K562 (cell line): Measurements from ENCODE around the gene ETV3L. TPM values are rescaled to one million over a fixed set of nuclear protein-coding genes. Genes with fewer than 3 reads are reported as not detected.

Source experiments
- CC2D1A ChIP-seq: fragments of 450-650 bp; IDR thresholded peaks from 2 replicates; pipeline ENCODE4 v1.6.1; 2017; ENCODE audit warnings: mild to moderate bottlenecking
- CTBP1 ChIP-seq: fragments of 450-650 bp; IDR thresholded peaks from 2 replicates; pipeline ENCODE4 v1.6.1; 2016; ENCODE audit warnings: borderline replicate concordance
- MAZ ChIP-seq, 2 experiments: fragments of 450-650 bp in 1 of 2; sonication (generic) in 1 of 2; formaldehyde crosslinking; IDR thresholded peaks in 1 of 2; conservative IDR thresholded peaks in 1 of 2; 2 replicates each; pipeline versions ENCODE4 v1.4.0 to v1.5.0; 2020; ENCODE audit warnings: mild to moderate bottlenecking in 1 of 2, missing genetic modification reagents in 1 of 2
- NBN ChIP-seq: fragments of 450-650 bp; IDR thresholded peaks from 2 replicates; pipeline ENCODE4 v1.6.1; 2016; ENCODE audit warnings: low read depth, mild to moderate bottlenecking
- NFIC ChIP-seq: fragments of 450-650 bp; IDR thresholded peaks from 2 replicates; pipeline ENCODE4 v1.6.1; 2017; ENCODE audit warnings: mild to moderate bottlenecking, inconsistent platforms
- POLR2A ChIP-seq: fragments of 450-650 bp; conservative IDR thresholded peaks from 2 replicates; pipeline ENCODE4 v1.6.1; 2016
- RB1 ChIP-seq: fragments of 450-650 bp; IDR thresholded peaks from 2 replicates; pipeline ENCODE4 v1.6.1; 2017; ENCODE audit warnings: low read depth, mild to moderate bottlenecking
- SMARCA4 ChIP-seq: fragments of 450-650 bp; IDR thresholded peaks from 2 replicates; pipeline ENCODE4 v1.6.1; 2016
- polyA plus RNA-seq, 8 experiments: library from polyadenylated mRNA; depleted of rRNA in 4 of 8; stranded (reverse) in 5 of 8; unstranded in 3 of 8; fragments of >200 nt; fragmentation: Nextera tagmentation in 2 of 8; fragmentation: Illumina TruSeq in 1 of 8; extraction: Ambion mirVana in 2 of 8; extraction: Trizol in 1 of 8; gene quantifications; 2 replicates each; pipeline versions ENCODE4 v1.2.1 to v1.2.3, GENCODE V29; 2011 to 2014; ENCODE audit warnings: inconsistent platforms in 1 of 8, missing spikeins in 1 of 8
- total RNA-seq, 7 experiments: library from RNA; depleted of rRNA in 6 of 7; stranded (reverse); fragments of >200 nt in 6 of 7; fragmentation: Illumina TruSeq in 2 of 7; extraction: Trizol in 2 of 7; gene quantifications; 2 replicates each; pipeline versions ENCODE4 v1.2.1 to v1.2.3, GENCODE V29; 2011 to 2021; ENCODE audit warnings: low replicate concordance in 1 of 7
- TF ChIP-seq, protein P1 (sequence below): fragments of 150-350 bp; conservative IDR thresholded peaks from 2 replicates; pipeline ENCODE4 v1.6.1; 2014; ENCODE audit warnings: low read length
- TF ChIP-seq, protein P2 (sequence below): sonication (generic); formaldehyde crosslinking; IDR thresholded peaks from 2 replicates; pipeline ENCODE4 v1.8.0; 2022; ENCODE audit warnings: missing genetic modification reagents, mild to moderate bottlenecking, moderate library complexity, borderline replicate concordance
- TF ChIP-seq, protein P3 (sequence below): fragments of 450-650 bp; formaldehyde crosslinking; IDR thresholded peaks from 2 replicates; pipeline ENCODE4 v1.4.0; 2020; ENCODE audit warnings: mild to moderate bottlenecking, moderate library complexity

ETV3L gene
- total and polyA plus RNA-seq, 9 of the 15 experiments (the other 6 are each of a cell fraction or from before 2014, with no cell fraction given): not detected

DNA sequence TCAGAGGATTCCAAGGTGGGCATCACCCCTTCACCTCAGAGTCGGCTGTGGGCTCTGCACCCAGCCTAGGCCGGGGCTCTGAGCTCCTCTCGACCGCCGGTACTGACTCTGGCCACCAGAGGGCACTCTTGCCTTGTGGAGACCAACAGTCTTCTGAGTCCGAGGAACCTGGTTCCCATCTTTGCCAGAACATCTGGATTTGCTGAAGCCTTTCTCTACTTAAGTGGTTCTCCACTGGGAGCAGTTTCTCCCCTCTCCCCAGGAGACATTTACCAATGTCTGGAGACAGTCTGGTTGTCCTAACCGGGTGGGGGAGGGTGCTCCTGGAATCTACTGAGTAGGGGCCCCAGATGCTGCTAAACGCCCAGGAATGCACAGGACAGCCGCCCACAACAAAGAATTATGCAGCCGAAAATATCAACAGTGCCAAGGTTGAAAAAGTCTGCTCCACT, 9.4 kb downstream of the ETV3L start (continued):
- TF ChIP-seq, protein P1, sequence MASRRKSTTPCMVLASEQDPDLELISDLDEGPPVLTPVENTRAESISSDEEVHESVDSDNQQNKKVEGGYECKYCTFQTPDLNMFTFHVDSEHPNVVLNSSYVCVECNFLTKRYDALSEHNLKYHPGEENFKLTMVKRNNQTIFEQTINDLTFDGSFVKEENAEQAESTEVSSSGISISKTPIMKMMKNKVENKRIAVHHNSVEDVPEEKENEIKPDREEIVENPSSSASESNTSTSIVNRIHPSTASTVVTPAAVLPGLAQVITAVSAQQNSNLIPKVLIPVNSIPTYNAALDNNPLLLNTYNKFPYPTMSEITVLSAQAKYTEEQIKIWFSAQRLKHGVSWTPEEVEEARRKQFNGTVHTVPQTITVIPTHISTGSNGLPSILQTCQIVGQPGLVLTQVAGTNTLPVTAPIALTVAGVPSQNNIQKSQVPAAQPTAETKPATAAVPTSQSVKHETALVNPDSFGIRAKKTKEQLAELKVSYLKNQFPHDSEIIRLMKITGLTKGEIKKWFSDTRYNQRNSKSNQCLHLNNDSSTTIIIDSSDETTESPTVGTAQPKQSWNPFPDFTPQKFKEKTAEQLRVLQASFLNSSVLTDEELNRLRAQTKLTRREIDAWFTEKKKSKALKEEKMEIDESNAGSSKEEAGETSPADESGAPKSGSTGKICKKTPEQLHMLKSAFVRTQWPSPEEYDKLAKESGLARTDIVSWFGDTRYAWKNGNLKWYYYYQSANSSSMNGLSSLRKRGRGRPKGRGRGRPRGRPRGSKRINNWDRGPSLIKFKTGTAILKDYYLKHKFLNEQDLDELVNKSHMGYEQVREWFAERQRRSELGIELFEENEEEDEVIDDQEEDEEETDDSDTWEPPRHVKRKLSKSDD: 0 out of 2 replicates have a peak, but pooled peaks have one; percentile 55
- TF ChIP-seq POLR2A: no peak
- TF ChIP-seq SMARCA4: no peak
- 0 out of 4 replicates have a peak, but pooled peaks of 1 of the 2 experiments have one; percentile 29 for TF ChIP-seq MAZ (CRISPR knock-in tag; conservative IDR thresholded peaks at IDR 0.05 in 1 of 2, IDR thresholded peaks at IDR 0.05 in 1 of 2)
- TF ChIP-seq CTBP1: peak; percentile 52; the same call in 1 of the 2 replicates
- peak; percentile 86; the same call in 1 of the 2 replicates for TF ChIP-seq CC2D1A
- TF ChIP-seq, protein P2, sequence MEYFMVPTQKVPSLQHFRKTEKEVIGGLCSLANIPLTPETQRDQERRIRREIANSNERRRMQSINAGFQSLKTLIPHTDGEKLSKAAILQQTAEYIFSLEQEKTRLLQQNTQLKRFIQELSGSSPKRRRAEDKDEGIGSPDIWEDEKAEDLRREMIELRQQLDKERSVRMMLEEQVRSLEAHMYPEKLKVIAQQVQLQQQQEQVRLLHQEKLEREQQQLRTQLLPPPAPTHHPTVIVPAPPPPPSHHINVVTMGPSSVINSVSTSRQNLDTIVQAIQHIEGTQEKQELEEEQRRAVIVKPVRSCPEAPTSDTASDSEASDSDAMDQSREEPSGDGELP (CRISPR knock-in tag): peak; percentile 23; the same call in 1 of the 2 replicates
- TF ChIP-seq NBN: no peak
- TF ChIP-seq, protein P3, sequence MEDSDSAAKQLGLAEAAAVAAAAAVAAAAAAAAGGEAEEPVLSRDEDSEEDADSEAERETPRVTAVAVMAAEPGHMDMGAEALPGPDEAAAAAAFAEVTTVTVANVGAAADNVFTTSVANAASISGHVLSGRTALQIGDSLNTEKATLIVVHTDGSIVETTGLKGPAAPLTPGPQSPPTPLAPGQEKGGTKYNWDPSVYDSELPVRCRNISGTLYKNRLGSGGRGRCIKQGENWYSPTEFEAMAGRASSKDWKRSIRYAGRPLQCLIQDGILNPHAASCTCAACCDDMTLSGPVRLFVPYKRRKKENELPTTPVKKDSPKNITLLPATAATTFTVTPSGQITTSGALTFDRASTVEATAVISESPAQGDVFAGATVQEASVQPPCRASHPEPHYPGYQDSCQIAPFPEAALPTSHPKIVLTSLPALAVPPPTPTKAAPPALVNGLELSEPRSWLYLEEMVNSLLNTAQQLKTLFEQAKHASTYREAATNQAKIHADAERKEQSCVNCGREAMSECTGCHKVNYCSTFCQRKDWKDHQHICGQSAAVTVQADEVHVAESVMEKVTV (CRISPR knock-in tag): peak; percentile 98
- peak; percentile 43; the same call in 1 of the 2 replicates for TF ChIP-seq RB1
- 0 out of 2 replicates have a peak, but pooled peaks have one; percentile 14 for TF ChIP-seq NFIC
